Activated CD4-positive, alpha-beta T cell treated with anti-CD3 and anti-CD28 coated beads, Interleukin-2, amount 10 ng/mL, durations not matched to agents 24 days and 14 days (primary cell): ENCODE results near the gene IL10. TPM values are rescaled to one million over a fixed set of nuclear protein-coding genes. Genes with fewer than 3 reads are reported as not detected.

ENCODE experiments used
- DNase-seq: peaks from one replicate; pipeline ENCODE4 v3.0.0; 2022
- H3K27ac Mint-ChIP-seq: one replicate; pipeline ENCODE4 v1.8.0; 2022; ENCODE audit warnings: mild to moderate bottlenecking, mixed read lengths
- H3K27me3 Mint-ChIP-seq: one replicate; pipeline ENCODE4 v1.8.0; 2022; ENCODE audit warnings: mixed read lengths
- H3K36me3 Mint-ChIP-seq: one replicate; pipeline ENCODE4 v1.8.0; 2022; ENCODE audit warnings: low read depth, mild to moderate bottlenecking, mixed read lengths
- H3K4me1 Mint-ChIP-seq: one replicate; pipeline ENCODE4 v1.8.0; 2021; ENCODE audit warnings: mixed read lengths
- H3K4me3 Mint-ChIP-seq: one replicate; pipeline ENCODE4 v1.8.0; 2022; ENCODE audit warnings: mild to moderate bottlenecking, moderate library complexity, mixed read lengths
- H3K9me3 Mint-ChIP-seq: one replicate; pipeline ENCODE4 v1.8.0; 2021; ENCODE audit warnings: mixed read lengths
- intact Hi-C: fragments of 100-400 bp; cut with micrococcal nuclease; formaldehyde crosslinking; loops from one replicate; pipeline ENCODE4 v1.15.1; 2023
- total RNA-seq: library from RNA; stranded (reverse); gene quantifications from 2 replicates; pipeline ENCODE4 v1.2.3, GENCODE V29; 2022

IL10 gene
- total RNA-seq: 3.4 TPM in 2 replicates

DNA sequence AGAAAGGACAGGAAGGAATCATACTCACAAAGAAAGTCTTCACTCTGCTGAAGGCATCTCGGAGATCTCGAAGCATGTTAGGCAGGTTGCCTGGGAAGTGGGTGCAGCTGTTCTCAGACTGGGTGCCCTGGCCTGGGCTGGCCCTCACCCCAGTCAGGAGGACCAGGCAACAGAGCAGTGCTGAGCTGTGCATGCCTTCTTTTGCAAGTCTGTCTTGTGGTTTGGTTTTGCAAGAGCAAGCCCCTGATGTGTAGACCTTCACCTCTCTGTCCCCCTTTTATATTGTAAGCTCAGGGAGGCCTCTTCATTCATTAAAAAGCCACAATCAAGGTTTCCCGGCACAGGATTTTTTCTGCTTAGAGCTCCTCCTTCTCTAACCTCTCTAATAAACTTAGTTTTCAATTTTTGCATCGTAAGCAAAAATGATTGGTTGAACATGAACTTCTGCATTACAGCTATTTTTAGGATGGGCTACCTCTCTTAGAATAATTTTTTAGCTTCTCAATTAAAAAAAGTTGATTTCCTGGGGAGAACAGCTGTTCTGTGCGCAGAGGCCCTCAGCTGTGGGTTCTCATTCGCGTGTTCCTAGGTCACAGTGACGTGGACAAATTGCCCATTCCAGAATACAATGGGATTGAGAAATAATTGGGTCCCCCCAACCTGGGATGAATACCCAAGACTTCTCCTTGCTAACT is at the start of gene IL10:
Gene IL10 (minus strand): TSS at position 252 of the 695 bp plus-strand sequence. CDS start 59 bp downstream, at position 193.
- peaks cover 45% of the 10 kb centered on the region for H3K27me3 Mint-ChIP-seq
- no peaks in the 10 kb centered on the region for H3K9me3 Mint-ChIP-seq
- no peak for DNase-seq
- intact Hi-C loops: no loop called here
- no peaks in the 10 kb centered on the region for H3K36me3 Mint-ChIP-seq
- no peak within 1 kb of the TSS for H3K27ac Mint-ChIP-seq
- H3K4me3 Mint-ChIP-seq: peak within 1 kb of the TSS; percentile 8
- peaks cover 50% of the 10 kb centered on the region for H3K4me1 Mint-ChIP-seq

DNA sequence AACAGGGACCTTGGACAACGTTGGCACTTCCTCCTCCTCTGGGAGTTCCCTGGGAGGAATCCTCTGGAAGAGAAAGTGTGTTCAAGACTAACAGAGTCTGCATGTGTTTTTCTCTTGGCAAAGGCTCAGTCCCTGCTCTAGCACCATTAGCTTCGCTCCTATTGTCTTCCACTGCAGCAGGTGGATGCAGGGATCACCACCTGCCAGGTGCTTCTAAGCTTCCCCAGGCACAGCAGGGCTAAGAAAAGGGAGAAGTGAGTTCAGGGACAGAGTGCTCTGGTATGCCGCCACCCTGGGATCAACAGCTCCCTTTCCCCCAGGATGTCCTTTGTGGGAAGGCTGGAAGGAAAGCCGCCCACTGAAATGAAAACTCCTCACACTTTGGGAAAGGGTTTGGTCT is 49.2 kb upstream of the IL10 start:
- no peak for DNase-seq
- Mint-ChIP-seq H3K4me3 (no peak overlapping the region), H3K27me3 (no peaks in the 10 kb centered on the region), H3K9me3 (no peaks in the 10 kb centered on the region), H3K27ac (no peak overlapping the region), H3K4me1 (peaks cover 26% of the 10 kb centered on the region), H3K36me3 (no peaks in the 10 kb centered on the region)
- intact Hi-C loops: no loop called here

DNA sequence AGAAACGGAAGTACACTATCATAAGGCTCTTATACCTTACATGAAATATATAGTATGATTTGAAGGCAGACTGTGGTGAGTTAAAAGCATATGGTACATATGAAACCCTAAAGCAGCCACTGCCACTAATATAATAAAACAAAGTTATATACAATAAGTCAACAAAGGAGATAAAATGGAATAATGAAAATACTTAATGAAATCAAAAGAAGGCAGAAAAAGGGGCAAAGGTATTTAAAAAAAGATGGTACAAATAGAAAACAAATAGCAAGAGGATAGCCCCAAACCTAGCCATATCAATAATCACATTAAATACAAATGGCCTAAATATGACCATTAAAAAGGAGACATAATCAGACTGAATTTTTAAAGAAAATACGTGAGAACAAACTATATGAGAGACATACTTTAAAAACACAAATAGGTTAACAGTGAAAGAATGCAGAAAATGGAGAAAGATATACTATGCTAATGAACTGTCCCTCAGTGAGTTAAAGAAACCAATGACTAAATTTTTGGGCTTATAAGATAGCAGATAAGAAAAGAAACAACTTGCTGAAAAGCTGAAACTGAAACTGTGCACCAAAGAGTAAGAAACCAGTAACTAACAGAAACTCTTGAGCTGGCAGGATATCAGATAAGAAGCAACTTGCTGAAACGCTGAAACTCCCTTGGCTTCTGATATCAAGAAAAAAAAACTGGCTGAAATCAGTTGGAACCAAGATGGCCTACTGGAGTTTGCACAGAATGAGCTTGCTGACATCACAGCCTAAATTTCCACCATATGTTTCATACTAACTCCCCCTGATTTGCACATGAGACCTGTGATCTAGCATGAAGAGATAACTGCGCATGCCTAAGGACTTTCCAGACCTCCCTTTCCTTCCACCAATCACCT is 44.3 kb upstream of the IL10 start:
- H3K27ac Mint-ChIP-seq: peak overlapping the region; percentile 83
- no peaks in the 10 kb centered on the region for H3K27me3 Mint-ChIP-seq
- peak; percentile 85 for DNase-seq
- intact Hi-C loops: loop anchor here (1.0 to 2.0 kb wide), 3 partner anchors 13 to 50 kb away; partner anchors contain the start of gene IL20
- H3K4me3 Mint-ChIP-seq: peak overlapping the region; percentile 46
- peaks cover 19% of the 10 kb centered on the region for H3K36me3 Mint-ChIP-seq
- H3K9me3 Mint-ChIP-seq: peaks cover 15% of the 10 kb centered on the region
- H3K4me1 Mint-ChIP-seq: peaks cover 27% of the 10 kb centered on the region

DNA sequence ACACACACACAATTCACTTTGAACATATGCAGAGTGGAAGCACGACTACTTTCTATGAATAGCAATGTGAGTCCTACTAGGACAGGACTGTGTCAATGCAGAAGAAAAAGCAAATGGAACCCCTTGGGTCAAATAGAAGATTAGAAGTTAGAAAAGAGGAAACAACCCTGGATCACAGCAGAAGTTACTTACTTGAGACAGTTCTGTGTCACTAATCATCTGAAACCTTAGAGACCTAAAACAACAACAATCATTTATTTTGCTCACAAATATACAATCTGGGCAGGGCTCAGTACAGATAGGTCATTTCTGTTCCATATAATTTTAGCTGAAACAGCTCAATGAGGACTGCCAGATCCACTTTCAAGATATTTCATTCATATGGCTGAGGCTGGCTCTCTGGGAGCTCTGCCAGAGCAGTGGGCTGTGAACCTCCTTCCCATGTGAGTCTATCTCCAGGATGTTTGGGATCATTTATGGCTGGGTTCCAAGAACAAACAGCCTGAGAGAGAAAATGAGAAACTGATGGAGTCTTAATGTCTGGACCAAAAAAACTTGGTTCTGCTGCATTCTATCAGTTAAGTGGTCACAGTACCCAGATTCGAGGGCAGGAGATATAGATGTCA is 42.5 kb upstream of the IL10 start:
- H3K36me3 Mint-ChIP-seq: peaks cover 23% of the 10 kb centered on the region
- no peak for DNase-seq
- peaks cover 15% of the 10 kb centered on the region for H3K9me3 Mint-ChIP-seq
- H3K27me3 Mint-ChIP-seq: no peaks in the 10 kb centered on the region
- intact Hi-C loops: no loop called here
- no peak overlapping the region for H3K4me3 Mint-ChIP-seq
- no peak overlapping the region for H3K27ac Mint-ChIP-seq
- H3K4me1 Mint-ChIP-seq: peaks cover 24% of the 10 kb centered on the region

DNA sequence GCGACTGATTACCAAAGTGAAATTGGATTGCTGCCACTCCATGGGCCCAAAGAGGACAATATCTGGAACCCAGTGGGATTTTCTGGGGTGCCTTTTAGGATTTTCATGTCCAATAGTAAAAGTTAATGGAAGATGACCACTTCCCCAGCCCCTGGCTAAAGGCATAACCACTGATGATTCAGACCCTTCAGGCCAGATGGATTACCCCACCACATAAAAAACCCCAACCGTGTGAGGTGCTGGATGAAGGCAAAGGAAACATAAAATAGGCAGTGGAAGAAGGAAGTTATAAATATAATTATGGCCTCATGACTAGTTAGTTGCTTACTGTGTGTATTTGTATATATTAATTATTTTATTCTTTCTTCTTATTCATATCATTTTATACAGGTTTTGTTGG is 40.2 kb upstream of the IL10 start:
- peaks cover 23% of the 10 kb centered on the region for H3K36me3 Mint-ChIP-seq
- DNase-seq: no peak

DNA sequence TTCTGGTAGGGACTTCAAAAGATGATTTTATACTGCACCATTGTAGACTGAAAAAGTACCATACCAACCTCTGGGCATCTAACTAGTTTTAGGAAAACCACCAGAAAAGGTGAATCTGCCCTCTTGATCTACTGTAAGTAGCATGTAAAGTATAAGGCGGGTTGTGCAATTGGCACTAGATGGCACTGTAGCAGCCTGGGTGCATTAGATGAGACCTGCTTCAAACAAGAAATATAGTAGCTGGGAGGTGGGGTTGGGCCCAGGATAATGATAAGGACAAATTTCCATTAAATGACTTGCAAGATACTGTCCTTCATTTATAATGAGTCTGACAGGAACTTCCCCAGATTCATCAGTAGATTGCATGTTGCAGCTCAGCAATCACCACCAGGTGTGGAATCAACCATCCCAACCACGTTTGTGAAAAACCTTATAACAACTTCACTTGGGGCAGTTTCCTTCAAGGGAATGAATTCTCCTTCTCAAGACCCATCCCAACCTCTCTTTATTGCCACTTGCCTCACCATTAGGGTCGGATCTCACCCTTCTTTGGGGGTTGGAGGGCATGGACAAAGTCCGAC is 37.3 kb upstream of the IL10 start:
- peaks cover 40% of the 10 kb centered on the region for H3K4me1 Mint-ChIP-seq
- H3K9me3 Mint-ChIP-seq: peaks cover 15% of the 10 kb centered on the region
- no peak overlapping the region for H3K4me3 Mint-ChIP-seq
- DNase-seq: peak; percentile 80
- H3K27ac Mint-ChIP-seq: no peak overlapping the region
- peaks cover 8% of the 10 kb centered on the region for H3K27me3 Mint-ChIP-seq
- peaks cover 18% of the 10 kb centered on the region for H3K36me3 Mint-ChIP-seq
- intact Hi-C loops: loop anchor here (1.0 to 5.0 kb wide), 3 partner anchors 103 to 175 kb away; partner anchors contain the start of gene DYRK3

More for the DNA sequence above, 40.2 kb upstream of the IL10 start:
- Mint-ChIP-seq H3K9me3 (peaks cover 15% of the 10 kb centered on the region), H3K27ac (no peak overlapping the region), H3K4me3 (no peak overlapping the region), H3K27me3 (peaks cover 5% of the 10 kb centered on the region), H3K4me1 (peaks cover 35% of the 10 kb centered on the region)
- intact Hi-C loops: no loop called here

DNA sequence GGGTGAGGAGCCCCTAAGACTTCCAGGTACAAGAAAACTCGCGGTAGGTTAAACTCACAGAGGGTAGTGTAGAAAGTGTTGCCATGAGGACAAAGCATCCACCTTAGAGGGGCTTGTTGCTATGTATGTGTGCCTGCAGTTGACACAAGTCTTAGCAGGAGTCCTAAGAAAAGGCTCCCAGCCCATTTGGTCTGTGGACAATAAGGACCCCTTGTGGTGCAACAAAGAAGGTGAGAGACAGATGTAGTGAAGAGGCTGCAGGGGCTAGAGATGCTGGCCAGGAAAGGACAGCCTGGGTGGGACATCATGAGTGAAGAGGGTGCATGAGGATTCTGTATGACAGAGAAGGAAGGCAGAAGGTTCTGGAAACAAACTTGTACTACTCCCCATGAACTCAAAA is 36.3 kb upstream of the IL10 start:
- intact Hi-C loops: loop anchor here (1.0 to 5.0 kb wide), 5 partner anchors 74 to 174 kb away; partner anchors contain the start of gene DYRK3

DNA sequence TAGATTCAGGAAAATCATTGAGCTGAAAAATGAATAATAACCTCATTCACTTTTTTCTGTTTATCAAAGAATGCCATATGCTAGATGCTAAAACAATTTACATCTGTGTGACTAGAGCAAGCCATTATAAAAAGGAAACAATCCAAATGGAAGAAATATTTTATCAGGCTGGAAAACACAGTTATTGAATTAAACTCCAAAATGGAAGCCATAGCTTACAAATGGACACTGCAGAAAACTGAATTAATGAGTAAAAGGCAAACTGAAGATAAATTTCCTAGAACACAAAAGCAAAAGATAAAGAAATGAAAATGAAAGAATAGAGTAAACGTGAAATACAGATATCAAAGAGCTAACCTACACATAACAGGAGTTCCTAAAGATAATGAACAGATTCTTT is 33.1 kb upstream of the IL10 start:
- intact Hi-C loops: loop anchor here (5.0 kb wide), 1 partner anchor 177 kb away; no protein-coding TSS in a partner anchor
- no peak overlapping the region for H3K4me3 Mint-ChIP-seq

More for the DNA sequence above, 36.3 kb upstream of the IL10 start:
- peaks cover 16% of the 10 kb centered on the region for H3K36me3 Mint-ChIP-seq
- peaks cover 8% of the 10 kb centered on the region for H3K27me3 Mint-ChIP-seq
- no peak overlapping the region for H3K4me3 Mint-ChIP-seq
- H3K4me1 Mint-ChIP-seq: peaks cover 47% of the 10 kb centered on the region
- peak; percentile 87 for DNase-seq
- peaks cover 12% of the 10 kb centered on the region for H3K9me3 Mint-ChIP-seq
- peak overlapping the region; percentile 12 for H3K27ac Mint-ChIP-seq

DNA sequence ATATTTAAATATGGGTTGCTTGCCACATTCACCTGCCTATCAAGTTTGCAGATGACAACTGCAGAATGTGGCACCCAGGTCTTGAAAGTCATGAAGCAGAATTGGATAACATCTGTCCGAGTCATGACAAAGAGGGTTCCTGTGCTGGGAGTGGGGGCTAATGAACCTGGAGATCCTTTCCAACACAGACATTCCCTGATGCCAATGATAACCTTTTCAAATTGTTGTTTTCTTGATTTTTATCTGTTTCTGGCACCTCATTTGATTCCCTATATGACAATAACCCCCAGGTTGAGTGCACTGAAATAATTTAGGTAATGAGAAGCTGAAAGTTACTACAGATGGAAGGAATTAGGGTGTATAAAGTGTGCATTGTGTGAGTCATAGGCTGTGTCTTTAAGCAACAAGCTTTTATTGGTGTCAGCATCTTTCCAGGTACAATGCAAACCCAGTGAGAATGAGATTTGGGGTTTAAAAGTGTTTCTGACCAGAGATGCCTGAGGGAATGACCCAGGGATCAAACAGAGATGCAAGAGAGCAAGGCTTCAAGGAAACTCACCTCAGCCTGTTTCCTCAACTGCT is 32.0 kb upstream of the IL10 start:
- Mint-ChIP-seq H3K36me3 (peaks cover 5% of the 10 kb centered on the region), H3K27me3 (peaks cover 29% of the 10 kb centered on the region)

More for the DNA sequence above, 33.1 kb upstream of the IL10 start:
- Mint-ChIP-seq H3K27ac (peak overlapping the region; percentile 18), H3K4me1 (peaks cover 74% of the 10 kb centered on the region), H3K9me3 (no peaks in the 10 kb centered on the region), H3K27me3 (peaks cover 23% of the 10 kb centered on the region), H3K36me3 (peaks cover 5% of the 10 kb centered on the region)
- DNase-seq: no peak

DNA sequence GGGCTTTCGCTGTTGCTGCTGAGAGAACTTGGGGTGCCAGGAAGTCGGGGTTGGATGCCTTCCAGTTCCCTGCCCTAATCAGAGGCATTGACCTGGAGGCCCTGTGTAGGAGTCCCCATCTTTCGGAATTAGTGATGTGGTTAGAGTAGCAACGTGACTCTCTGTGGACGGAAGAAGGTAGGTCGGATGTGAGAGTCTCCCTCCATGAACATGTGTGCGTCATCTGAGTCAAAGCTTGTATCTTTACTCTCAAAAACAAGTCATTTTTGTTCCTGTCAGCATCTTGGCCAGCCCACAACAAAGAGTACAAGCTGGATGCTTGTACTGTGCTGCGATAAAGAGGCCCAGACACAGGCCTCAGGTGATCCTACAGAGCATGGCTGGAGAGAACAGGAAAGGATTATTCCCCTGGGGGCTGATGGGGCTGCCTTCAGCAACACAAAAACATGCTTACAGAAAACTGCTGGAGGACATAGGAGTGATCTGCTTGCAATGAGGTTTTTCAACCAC is 31.0 kb upstream of the IL10 start:
- H3K4me1 Mint-ChIP-seq: peaks cover 77% of the 10 kb centered on the region
- H3K27me3 Mint-ChIP-seq: peaks cover 29% of the 10 kb centered on the region
- no peaks in the 10 kb centered on the region for H3K9me3 Mint-ChIP-seq
- H3K27ac Mint-ChIP-seq: peak overlapping the region; percentile 87
- intact Hi-C loops: loop anchor here (1.0 kb wide), 5 partner anchors 13 to 533 kb away; no protein-coding TSS in a partner anchor
- DNase-seq: peak; percentile 94
- peak overlapping the region; percentile 55 for H3K4me3 Mint-ChIP-seq
- H3K36me3 Mint-ChIP-seq: peaks cover 5% of the 10 kb centered on the region

More for the DNA sequence above, 32.0 kb upstream of the IL10 start:
- Mint-ChIP-seq H3K27ac (peak overlapping the region; percentile 87), H3K4me3 (peak overlapping the region; percentile 55), H3K9me3 (no peaks in the 10 kb centered on the region), H3K4me1 (peaks cover 76% of the 10 kb centered on the region)
- no peak for DNase-seq
- intact Hi-C loops: no loop called here

DNA sequence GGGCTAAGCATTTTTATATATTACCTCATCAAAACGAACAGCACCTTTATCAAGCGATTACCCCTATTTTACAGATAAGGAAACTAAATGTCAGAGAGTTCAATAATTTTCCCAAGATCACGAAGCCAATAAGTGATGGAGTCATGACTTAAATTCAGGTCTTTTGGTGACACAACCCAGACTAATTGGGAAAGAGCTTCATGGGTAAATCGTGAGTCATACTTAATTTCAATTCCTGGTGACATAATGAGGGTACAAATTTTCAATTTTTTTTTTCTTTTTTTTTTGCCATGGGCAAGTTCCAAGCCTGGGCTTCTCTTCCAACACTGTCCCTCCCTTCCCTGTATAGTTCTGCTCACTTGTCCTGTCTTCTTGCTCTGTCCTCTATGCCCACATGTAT is 30.1 kb upstream of the IL10 start:
- peaks cover 78% of the 10 kb centered on the region for H3K4me1 Mint-ChIP-seq
- H3K27ac Mint-ChIP-seq: peak overlapping the region; percentile 87
- H3K4me3 Mint-ChIP-seq: peak overlapping the region; percentile 55
- no peaks in the 10 kb centered on the region for H3K9me3 Mint-ChIP-seq
- peaks cover 30% of the 10 kb centered on the region for H3K27me3 Mint-ChIP-seq
- intact Hi-C loops: no loop called here
- no peak for DNase-seq
- peaks cover 5% of the 10 kb centered on the region for H3K36me3 Mint-ChIP-seq

DNA sequence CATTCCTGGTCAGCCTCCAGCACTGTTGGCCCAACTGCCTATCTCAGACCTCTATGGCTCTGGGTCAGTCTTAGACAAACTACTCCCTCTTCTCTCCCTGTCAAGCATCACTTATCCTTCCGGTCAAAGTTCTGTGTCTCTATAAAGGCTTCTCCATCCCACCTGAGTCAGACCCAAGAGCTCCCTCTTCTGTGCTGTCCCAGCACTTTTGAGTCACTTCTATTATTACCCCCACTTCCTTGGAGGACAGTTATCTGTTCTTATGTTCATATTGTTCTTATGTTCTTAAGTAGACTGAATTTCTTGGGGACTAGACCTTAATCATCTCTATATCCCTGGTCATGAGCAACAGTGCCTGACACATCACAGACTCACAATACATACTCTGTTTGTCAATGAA is 29.2 kb upstream of the IL10 start:
- H3K27me3 Mint-ChIP-seq: peaks cover 27% of the 10 kb centered on the region
- H3K9me3 Mint-ChIP-seq: no peaks in the 10 kb centered on the region
- no peak for DNase-seq
- H3K4me3 Mint-ChIP-seq: no peak overlapping the region
- intact Hi-C loops: no loop called here
- H3K27ac Mint-ChIP-seq: peak overlapping the region; percentile 28
- H3K36me3 Mint-ChIP-seq: peaks cover 5% of the 10 kb centered on the region
- H3K4me1 Mint-ChIP-seq: peaks cover 71% of the 10 kb centered on the region

DNA sequence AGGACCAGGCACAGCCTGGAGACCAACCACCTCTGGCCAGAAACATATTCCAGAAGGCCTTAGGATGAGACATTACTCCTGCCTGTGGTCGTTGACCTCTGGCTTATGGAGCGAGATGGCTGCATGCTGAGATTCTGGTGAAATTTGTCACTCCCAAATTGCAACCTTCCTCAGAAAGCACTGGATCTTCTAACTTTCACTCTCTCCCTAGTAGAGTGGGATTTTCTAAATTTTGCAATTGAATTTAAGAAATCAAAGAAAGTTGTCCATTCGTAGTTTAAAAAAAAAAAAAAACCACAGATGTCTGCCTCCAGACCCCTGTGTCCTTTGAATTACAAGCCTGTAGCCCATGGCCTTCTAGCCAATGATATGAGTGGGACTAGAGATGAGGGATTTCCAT is 28.6 kb upstream of the IL10 start:
- H3K4me3 Mint-ChIP-seq: no peak overlapping the region

More for the DNA sequence above, 28.6 kb upstream of the IL10 start:
- Mint-ChIP-seq H3K27ac (no peak overlapping the region), H3K36me3 (peaks cover 5% of the 10 kb centered on the region), H3K27me3 (peaks cover 27% of the 10 kb centered on the region), H3K4me1 (peaks cover 68% of the 10 kb centered on the region), H3K9me3 (no peaks in the 10 kb centered on the region)
- no peak for DNase-seq
- intact Hi-C loops: no loop called here
